ENCODE measurements around the gene NPLOC4. TPM values are rescaled to one million over a fixed set of nuclear protein-coding genes. Genes with fewer than 3 reads are reported as not detected.

Gene NPLOC4
- total and polyA plus RNA-seq, 2 of the 13 experiments (the other 11 are each of a cell fraction or from before 2014, with no cell fraction given) = 57.0 to 97.0 TPM

- no peak for TF ChIP-seq PRDM4 (CRISPR knock-in tag; IDR thresholded peaks at IDR 0.05; ENCODE audit: borderline replicate concordance)
- TF ChIP-seq ZFP36 (IDR thresholded peaks at IDR 0.05; ENCODE audit: borderline replicate concordance, low read depth, low read length, partially characterized antibody) = no peak
- no peak for TF ChIP-seq ZNF441 (CRISPR knock-in tag; IDR thresholded peaks at IDR 0.05; ENCODE audit: borderline replicate concordance)
- no peak for TF ChIP-seq ZNF574 (CRISPR knock-in tag; IDR thresholded peaks at IDR 0.05)
- TF ChIP-seq ZBTB7B (CRISPR knock-in tag; IDR thresholded peaks at IDR 0.05) = no peak
- 0 out of 2 replicates have a peak, but pooled peaks have one; percentile 17 for TF ChIP-seq HNRNPL (IDR thresholded peaks at IDR 0.05; ENCODE audit: low read depth, low read length)
- TF ChIP-seq WIZ (CRISPR knock-in tag; IDR thresholded peaks at IDR 0.05) = no peak
- no peak for TF ChIP-seq ZNF598 (CRISPR knock-in tag; IDR thresholded peaks at IDR 0.05; ENCODE audit: borderline replicate concordance)
- TF ChIP-seq ZNF431 (CRISPR knock-in tag; IDR thresholded peaks at IDR 0.05; ENCODE audit: borderline replicate concordance, low read depth) = peak; percentile 52; the same call in 1 of the 2 replicates
- no peak for TF ChIP-seq ZNF709 (CRISPR knock-in tag; IDR thresholded peaks at IDR 0.05)
- 0 out of 2 replicates have a peak, but pooled peaks have one; percentile 19 for TF ChIP-seq TP53 (CRISPR knock-in tag; conservative IDR thresholded peaks at IDR 0.05)
- TF ChIP-seq ZNF766 (CRISPR knock-in tag; IDR thresholded peaks at IDR 0.05; ENCODE audit: borderline replicate concordance) = no peak
- TF ChIP-seq ZNF674 (CRISPR knock-in tag; IDR thresholded peaks at IDR 0.05; ENCODE audit: low read depth) = no peak
- TF ChIP-seq ZNF749 (CRISPR knock-in tag; IDR thresholded peaks at IDR 0.05; ENCODE audit: borderline replicate concordance) = 0 out of 2 replicates have a peak, but pooled peaks have one; percentile 9
- TF ChIP-seq ZNF563 (CRISPR knock-in tag; IDR thresholded peaks at IDR 0.05) = no peak
- TF ChIP-seq MXD3 (CRISPR knock-in tag; IDR thresholded peaks at IDR 0.05) = 0 out of 2 replicates have a peak, but pooled peaks have one; percentile 9
- no peak for TF ChIP-seq CCDC6 (CRISPR knock-in tag; IDR thresholded peaks at IDR 0.05)
- no peak for TF ChIP-seq ZSCAN31 (CRISPR knock-in tag; IDR thresholded peaks at IDR 0.05; ENCODE audit: low read depth)
- TF ChIP-seq NFAT5 (CRISPR knock-in tag; IDR thresholded peaks at IDR 0.05) = no peak
- no peak for TF ChIP-seq BHLHE40 (IDR thresholded peaks at IDR 0.05; ENCODE audit: low read length)
Observed at GRCh38 chr17:81511554-81511803, 125.4 kb downstream of the NPLOC4 start (continued).

Data from HepG2 (cell line).